K562 (cell line): Measurements from ENCODE around the gene TNFRSF19. TPM values are rescaled to one million over a fixed set of nuclear protein-coding genes. Genes with fewer than 3 reads are reported as not detected.

ENCODE experiments used
- ATAC-seq: fragments of 200-7000 bp; cut with Tn5 transposase; 3 replicates; pipeline ENCODE4 v1.9.1; 2020; ENCODE audit warnings: moderate library complexity
- BruUV-seq: library from RNA; stranded (reverse); fragments of 400-500 nt; replicated peaks from 2 replicates; lab custom pipeline; 2021; lab: Mats Ljungman, UMichigan
- CTCF ChIA-PET: fragments of 300-600 bp; formaldehyde crosslinking; extraction: SDS; loops from one replicate; lab custom pipeline; 2021; ENCODE audit warnings: low intra/inter-chr PET ratio; lab: Yijun Ruan, JAX
- POLR2A ChIA-PET: fragments of 300-600, 350-650 bp; sonication (Branson Sonifier 250); formaldehyde crosslinking; extraction: SDS; loops from one replicate; lab custom pipeline; 2021; ENCODE audit warnings: antibody characterized with exemption, inconsistent platforms; lab: Yijun Ruan, JAX
- DNase-seq, 4 experiments: peaks; one replicate each; pipeline versions ENCODE4 v3.0.0 to v3.0.0-alpha.2; 2011 to 2018; ENCODE audit warnings: low spot score in 3 of 4, mixed read lengths in 3 of 4; ENCODE audit errors: extremely low read depth in 1 of 4
- FAIRE-seq: peaks from 2 replicates; lab custom pipeline; 2011; peaks lifted over from hg19 to GRCh38; lab: Jason Lieb, UNC
- H2AFZ ChIP-seq: 2 replicates; pipeline ENCODE4 v1.6.0; 2011; ENCODE audit warnings: low read depth, low read length, control low read depth, inconsistent platforms
- H3K27ac ChIP-seq: fragments of 200-600 bp; 3 replicates; pipeline ENCODE4 v1.8.0; 2011; ENCODE audit warnings: low read depth, mild to moderate bottlenecking, control low read depth, inconsistent platforms, low read length, moderate library complexity, mixed read lengths; ENCODE audit errors: extremely low read depth
- H3K27me3 ChIP-seq, 2 experiments: fragments of 300-600 bp in 1 of 2; 2 replicates in 1 of 2; 3 replicates in 1 of 2; pipeline versions ENCODE4 v1.6.0 to v1.8.0; 2011; ENCODE audit warnings: inconsistent platforms in 2 of 2, low read length in 2 of 2, mild to moderate bottlenecking in 1 of 2, mixed read lengths in 1 of 2, moderate library complexity in 1 of 2; ENCODE audit not compliant: control insufficient read depth in 2 of 2, insufficient read depth in 2 of 2
- H3K36me3 ChIP-seq: fragments of 300-600 bp; 3 replicates; pipeline ENCODE4 v1.8.0; 2011; ENCODE audit warnings: mild to moderate bottlenecking, low read length, inconsistent platforms; ENCODE audit not compliant: control insufficient read depth, insufficient read depth
- H3K4me1 ChIP-seq, 2 experiments: fragments of 200-600 bp in 1 of 2; replicated peaks in 1 of 2; 2 replicates in 1 of 2; 3 replicates in 1 of 2; pipeline versions ENCODE4 v1.5.1 to v1.8.0; 2011; ENCODE audit warnings: inconsistent platforms in 2 of 2, low read length in 2 of 2, mild to moderate bottlenecking in 1 of 2, mixed read lengths in 1 of 2, moderate library complexity in 1 of 2; ENCODE audit not compliant: control insufficient read depth in 2 of 2, insufficient read depth in 2 of 2
- H3K4me2 ChIP-seq: 2 replicates; pipeline ENCODE4 v1.6.1; 2011; ENCODE audit warnings: low read length, control low read depth, inconsistent platforms, mixed read lengths; ENCODE audit not compliant: insufficient read depth
- H3K4me3 ChIP-seq: fragments of 200-600 bp; sonication (generic), shearing (Covaris generic); 2 replicates; pipeline ENCODE4 v1.5.1; 2016; ENCODE audit warnings: control low read depth, inconsistent platforms
- H3K79me2 ChIP-seq: fragments of 200-600 bp; 3 replicates; pipeline ENCODE4 v1.8.0; 2011; ENCODE audit warnings: low read length, inconsistent platforms; ENCODE audit not compliant: control insufficient read depth, insufficient read depth
- H3K9ac ChIP-seq, 2 experiments: 2 replicates each; pipeline versions ENCODE4 v1.6.0 to v1.6.1; 2011; ENCODE audit warnings: low read depth in 2 of 2, low read length in 2 of 2, control low read depth in 1 of 2, inconsistent platforms in 1 of 2, mild to moderate bottlenecking in 1 of 2, mixed read lengths in 1 of 2; ENCODE audit not compliant: insufficient read depth in 1 of 2
- H3K9me1 ChIP-seq: one replicate; pipeline ENCODE4 v1.6.0; 2011; ENCODE audit warnings: inconsistent platforms, mild to moderate bottlenecking, low read length, moderate library complexity; ENCODE audit not compliant: control insufficient read depth, insufficient read depth
- H3K9me3 ChIP-seq: replicated peaks from 2 replicates; pipeline ENCODE4 v1.5.1; 2011; ENCODE audit warnings: low read depth, low read length, inconsistent platforms; ENCODE audit not compliant: control insufficient read depth, insufficient read depth
- H4K20me1 ChIP-seq: replicated peaks from 2 replicates; pipeline ENCODE4 v1.6.1; 2011; ENCODE audit warnings: low read length, inconsistent platforms, mixed read lengths; ENCODE audit not compliant: control insufficient read depth, insufficient read depth
- CBFA2T2 ChIP-seq: fragments of 450-650 bp; conservative IDR thresholded peaks from 2 replicates; pipeline ENCODE4 v1.6.1; 2017; ENCODE audit warnings: mild to moderate bottlenecking
- CHCHD3 ChIP-seq: fragments of 250-450 bp; sonication (Bioruptor Pico); IDR thresholded peaks from 2 replicates; pipeline ENCODE4 v2.1.2; 2022; ENCODE audit warnings: mild to moderate bottlenecking
- CTCF ChIP-seq, 3 experiments: IDR thresholded peaks in 2 of 3; conservative IDR thresholded peaks in 1 of 3; 2 replicates each; pipeline ENCODE4 v1.5.1; 2011 to 2012; ENCODE audit warnings: low read length in 3 of 3, mild to moderate bottlenecking in 3 of 3, control low read depth in 2 of 3, improper control_type of control experiment in 1 of 3, inconsistent platforms in 1 of 3, low read depth in 1 of 3, mixed read lengths in 1 of 3, moderate library complexity in 1 of 3; ENCODE audit not compliant: insufficient read depth in 2 of 3
- FOSL1 ChIP-seq: fragments of 200-800 bp; sonication (Bioruptor generic); conservative IDR thresholded peaks from 2 replicates; pipeline ENCODE4 v1.6.1; 2016; ENCODE audit warnings: missing genetic modification characterization, missing compliant biosample characterization
- KLF6 ChIP-seq: fragments of 250-450 bp; sonication (Bioruptor Pico); IDR thresholded peaks from 2 replicates; pipeline ENCODE4 v1.4.0; 2020; ENCODE audit warnings: mild to moderate bottlenecking, moderate library complexity, borderline replicate concordance
- MYNN ChIP-seq, 2 experiments: sonication (generic); formaldehyde crosslinking in 1 of 2; IDR thresholded peaks; 2 replicates each; pipeline versions ENCODE4 v1.5.0 to v1.6.1; 2016 to 2020; ENCODE audit warnings: antibody characterized with exemption in 1 of 2, missing genetic modification reagents in 1 of 2
- NCOA1 ChIP-seq: fragments of 450-650 bp; IDR thresholded peaks from 2 replicates; pipeline ENCODE4 v1.6.1; 2016; ENCODE audit warnings: low read depth
- NCOA2 ChIP-seq, 2 experiments: fragments of 450-650 bp; IDR thresholded peaks; 2 replicates each; pipeline ENCODE4 v1.6.1; 2018; ENCODE audit warnings: mild to moderate bottlenecking in 2 of 2, moderate library complexity in 1 of 2; ENCODE audit not compliant: partially characterized antibody in 2 of 2
- NFATC3 ChIP-seq: fragments of 450-650 bp; IDR thresholded peaks from 2 replicates; pipeline ENCODE4 v1.6.1; 2017; ENCODE audit warnings: mild to moderate bottlenecking
- NFRKB ChIP-seq: fragments of 450-650 bp; IDR thresholded peaks from 2 replicates; pipeline ENCODE4 v1.6.1; 2016; ENCODE audit warnings: low read depth
- PRPF4 ChIP-seq: fragments of 200-400 bp; formaldehyde crosslinking; IDR thresholded peaks from one replicate; pipeline ENCODE4 v1.6.1; 2017; ENCODE audit warnings: low read length, low read depth, mild to moderate bottlenecking; ENCODE audit not compliant: insufficient read depth, poor library complexity, severe bottlenecking
- RAD21 ChIP-seq, 2 experiments: fragments of 250-450 bp in 1 of 2; fragments of 450-650 bp in 1 of 2; sonication (Bioruptor Pico) in 1 of 2; formaldehyde crosslinking in 1 of 2; IDR thresholded peaks in 1 of 2; conservative IDR thresholded peaks in 1 of 2; 2 replicates each; pipeline versions ENCODE4 v1.4.0 to v1.8.0; 2020 to 2022; ENCODE audit warnings: mild to moderate bottlenecking in 2 of 2, moderate library complexity in 1 of 2
- RBM25 ChIP-seq: fragments of 200-400 bp; formaldehyde crosslinking; IDR thresholded peaks from 2 replicates; pipeline ENCODE4 v1.6.1; 2018; ENCODE audit warnings: low read length, low read depth, moderate library complexity; ENCODE audit not compliant: severe bottlenecking
- RNF2 ChIP-seq: sonication (generic); IDR thresholded peaks from 2 replicates; pipeline ENCODE4 v1.6.1; 2016
- TEAD2 ChIP-seq: fragments of 450-650 bp; IDR thresholded peaks from 2 replicates; pipeline ENCODE4 v1.6.1; 2016; ENCODE audit warnings: missing genetic modification characterization, control low read depth, missing compliant biosample characterization
- ZC3H8 ChIP-seq: fragments of 450-650 bp; IDR thresholded peaks from 2 replicates; pipeline ENCODE4 v1.6.1; 2017
- ZNF133 ChIP-seq: fragments of 250-450 bp; sonication (Bioruptor Pico); IDR thresholded peaks from 2 replicates; pipeline ENCODE4 v1.4.0; 2020; ENCODE audit warnings: mild to moderate bottlenecking
- ZNF354B ChIP-seq: fragments of 250-450 bp; sonication (Bioruptor Pico); IDR thresholded peaks from 2 replicates; pipeline ENCODE4 v1.4.0; 2020
- WGBS: fragments of 100-300 bp; shearing (Covaris generic); methylation state at CpG from one replicate; pipeline ENCODE4 v1.1.6; 2016; ENCODE audit warnings: low coverage, mixed read lengths; ENCODE audit not compliant: insufficient coverage; ENCODE audit errors: missing lambda C conversion rate; 5-methylcytosine and 5-hydroxymethylcytosine counted together
- in situ Hi-C: fragments of 300-500 bp; cut with MboI; formaldehyde crosslinking; loops from 4 replicates; pipeline ENCODE4 v1.15.0; 2018; ENCODE audit warnings: inconsistent platforms, mixed read lengths
- intact Hi-C: fragments of 100-400 bp; cut with micrococcal nuclease; formaldehyde crosslinking; loops from 2 replicates; pipeline ENCODE4 v1.14.2; 2022
- polyA plus RNA-seq, 8 experiments: library from polyadenylated mRNA; depleted of rRNA in 4 of 8; stranded (reverse) in 5 of 8; unstranded in 3 of 8; fragments of >200 nt; fragmentation: Nextera tagmentation in 2 of 8; fragmentation: Illumina TruSeq in 1 of 8; extraction: Ambion mirVana in 2 of 8; extraction: Trizol in 1 of 8; gene quantifications; 2 replicates each; pipeline versions ENCODE4 v1.2.1 to v1.2.3, GENCODE V29; 2011 to 2014; ENCODE audit warnings: inconsistent platforms in 1 of 8, missing spikeins in 1 of 8
- total RNA-seq, 7 experiments: library from RNA; depleted of rRNA in 6 of 7; stranded (reverse); fragments of >200 nt in 6 of 7; fragmentation: Illumina TruSeq in 2 of 7; extraction: Trizol in 2 of 7; gene quantifications; 2 replicates each; pipeline versions ENCODE4 v1.2.1 to v1.2.3, GENCODE V29; 2011 to 2021; ENCODE audit warnings: low replicate concordance in 1 of 7
- TF ChIP-seq, protein P1 (sequence below): IDR thresholded peaks from 3 replicates; pipeline ENCODE4 v1.6.1; 2011; ENCODE audit warnings: borderline replicate concordance, mild to moderate bottlenecking; ENCODE audit not compliant: insufficient read length, insufficient read depth

TNFRSF19 gene
- total and polyA plus RNA-seq, 9 of the 15 experiments (the other 6 are each of a cell fraction or from before 2014, with no cell fraction given): 0.01 to 0.07 TPM; not detected in 7

GRCh38 chr13:23707674-23708073, 137.5 kb downstream of the TNFRSF19 start (continued):
- TF ChIP-seq RBM25 (peak; percentile 23), CTCF (IDR thresholded peaks at IDR 0.05 in 2 of 3, conservative IDR thresholded peaks at IDR 0.05 in 1 of 3; ENCODE audit: insufficient read depth in 2 of 3, low read depth in 1 of 3, low read length in 3 of 3) (peak in 1 of 3 experiments; percentile 27; a peak in 2 of 6 replicates), RAD21 (CRISPR knock-in tag; conservative IDR thresholded peaks at IDR 0.05 in 1 of 2, IDR thresholded peaks at IDR 0.05 in 1 of 2) (0 out of 4 replicates have a peak, but pooled peaks of 1 of the 2 experiments have one; percentile 14)

DNA sequence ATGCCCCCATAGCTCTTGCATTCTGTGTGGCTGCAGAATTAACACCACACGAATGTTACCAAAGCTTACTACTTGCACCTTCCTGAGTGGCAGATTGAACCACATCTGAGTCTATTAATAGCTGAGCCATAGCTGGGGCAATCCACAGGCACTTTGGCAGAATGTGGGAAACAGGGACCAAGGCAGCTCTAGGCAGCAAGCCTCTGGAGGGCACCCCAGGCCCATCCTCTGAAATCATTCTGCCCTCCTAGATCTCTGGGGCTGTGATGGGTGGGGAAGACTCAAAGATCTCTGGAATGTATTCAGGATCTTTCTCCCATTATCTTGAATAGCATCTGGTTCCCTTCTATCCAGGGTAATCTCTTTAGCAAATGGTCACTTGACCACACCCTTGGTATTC, 139.3 kb downstream of the TNFRSF19 start:
- CTCF ChIA-PET: no interaction called here
- 0% methylated on average over 1 of the region's 1 CpG for WGBS

More for the DNA sequence above, 139.3 kb downstream of the TNFRSF19 start:
- no peak for DNase-seq
- Histone ChIP-seq H3K9ac (no peak overlapping the region), H3K9me1 (no peaks in the 10 kb centered on the region), H2AFZ (no peak overlapping the region), H3K4me1 (no peaks in the 10 kb centered on the region), H3K27me3 (peaks cover 0 to 17% of the 10 kb centered on the region in 2 experiments; a peak in 3 of 5 replicates), H3K36me3 (no peaks in the 10 kb centered on the region)
- intact Hi-C loops: no loop called here
- TF ChIP-seq NCOA1 (no peak), FOSL1 (tag) (no peak), ZC3H8 (no peak), ZNF354B (CRISPR knock-in tag) (no peak), ZNF133 (CRISPR knock-in tag) (no peak), NFATC3 (no peak), CBFA2T2 (no peak), KLF6 (no peak), NCOA2 (IDR thresholded peaks at IDR 0.05; ENCODE audit: partially characterized antibody in 2 of 2) (no peak), TEAD2 (tag) (no peak), NFRKB (no peak), PRPF4 (no peak), MYNN (IDR thresholded peaks at IDR 0.05) (no peak), MYNN (CRISPR knock-in tag; IDR thresholded peaks at IDR 0.05) (no peak), RNF2 (no peak), CHCHD3 (CRISPR knock-in tag) (no peak)
- TF ChIP-seq, protein P1, sequence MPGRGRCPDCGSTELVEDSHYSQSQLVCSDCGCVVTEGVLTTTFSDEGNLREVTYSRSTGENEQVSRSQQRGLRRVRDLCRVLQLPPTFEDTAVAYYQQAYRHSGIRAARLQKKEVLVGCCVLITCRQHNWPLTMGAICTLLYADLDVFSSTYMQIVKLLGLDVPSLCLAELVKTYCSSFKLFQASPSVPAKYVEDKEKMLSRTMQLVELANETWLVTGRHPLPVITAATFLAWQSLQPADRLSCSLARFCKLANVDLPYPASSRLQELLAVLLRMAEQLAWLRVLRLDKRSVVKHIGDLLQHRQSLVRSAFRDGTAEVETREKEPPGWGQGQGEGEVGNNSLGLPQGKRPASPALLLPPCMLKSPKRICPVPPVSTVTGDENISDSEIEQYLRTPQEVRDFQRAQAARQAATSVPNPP: no peak
- TF ChIP-seq, all 486 proteins: peak for 0
- in situ Hi-C loops: no loop called here
- FAIRE-seq (no peak), ATAC-seq (no peak)
- POLR2A ChIA-PET: no interaction called here
- Histone ChIP-seq H4K20me1 (no peaks in the 10 kb centered on the region), H3K79me2 (no peaks in the 10 kb centered on the region), H3K9me3 (no peaks in the 10 kb centered on the region), H3K4me2 (no peak overlapping the region), H3K4me3 (no peak overlapping the region), H3K27ac (no peak overlapping the region)
- BruUV-seq: no TSS peak
